GM19351 (cell line): ENCODE data around the gene CABP2.
"Not testable (repeated sequence)": the region's sequence is repeated elsewhere in the genome, so short reads cannot be mapped to it uniquely, and the experiment has no call there.

Source experiments
- ATAC-seq: cut with Tn5 transposase; IDR thresholded peaks from one replicate; pipeline ENCODE4 v1.9.1; 2021; ENCODE audit warnings: mild to moderate bottlenecking, moderate library complexity; ENCODE audit not compliant: unreplicated experiment

The CABP2 gene

DNA sequence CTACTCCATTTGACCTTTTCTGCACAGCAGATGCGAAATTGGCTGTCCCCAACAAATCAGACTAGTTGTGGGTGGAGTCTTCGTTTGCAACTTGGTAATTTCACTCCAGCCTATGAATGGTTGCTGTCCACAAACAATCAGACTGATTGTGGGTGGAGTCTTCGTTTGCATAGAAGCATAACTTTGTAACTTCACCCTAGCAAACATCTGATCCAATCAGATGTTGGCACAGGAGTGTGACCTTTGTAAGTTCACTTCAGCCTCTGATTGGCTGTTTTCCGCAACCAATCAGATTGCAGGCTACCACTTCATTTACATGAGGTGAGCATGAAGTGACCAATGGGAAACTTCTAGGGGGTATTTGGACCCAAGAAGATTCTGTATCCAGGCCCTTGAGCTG lies 16.3 kb upstream of the CABP2 start:
- ATAC-seq = no peak

DNA sequence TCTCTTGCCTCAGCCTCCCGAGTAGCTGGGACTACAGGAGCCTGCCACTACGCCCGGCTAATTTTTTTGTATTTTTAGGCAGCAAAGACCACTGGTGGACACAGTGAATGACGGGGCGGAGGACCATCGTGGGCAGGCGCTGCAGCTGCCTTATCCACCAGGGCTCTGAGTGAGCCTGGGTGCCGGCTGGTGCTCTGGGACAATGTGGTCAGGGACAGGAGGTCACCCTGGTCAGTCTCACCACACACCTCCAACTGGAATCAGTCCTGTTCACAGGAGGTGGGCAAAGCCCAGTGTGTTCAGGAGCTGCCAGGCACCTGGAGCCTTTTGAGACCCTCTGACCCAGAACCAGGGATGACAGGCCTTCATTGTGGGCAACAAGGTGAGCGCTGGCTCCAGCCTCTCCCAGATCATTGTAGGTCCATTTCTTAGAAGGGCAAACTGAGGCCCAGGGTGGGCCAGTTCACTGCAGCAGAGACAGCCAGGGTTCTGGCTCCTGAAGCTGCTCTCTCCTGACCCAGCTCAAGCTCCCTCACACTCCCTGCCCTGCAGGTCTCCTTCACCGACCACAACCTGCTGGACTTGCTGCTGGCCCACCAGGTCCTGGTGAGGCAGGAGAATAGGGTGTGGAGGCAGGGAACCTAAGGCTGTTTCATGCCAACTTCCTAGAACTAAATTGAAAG lies 15.7 kb upstream of the CABP2 start:
- ATAC-seq = no peak

DNA sequence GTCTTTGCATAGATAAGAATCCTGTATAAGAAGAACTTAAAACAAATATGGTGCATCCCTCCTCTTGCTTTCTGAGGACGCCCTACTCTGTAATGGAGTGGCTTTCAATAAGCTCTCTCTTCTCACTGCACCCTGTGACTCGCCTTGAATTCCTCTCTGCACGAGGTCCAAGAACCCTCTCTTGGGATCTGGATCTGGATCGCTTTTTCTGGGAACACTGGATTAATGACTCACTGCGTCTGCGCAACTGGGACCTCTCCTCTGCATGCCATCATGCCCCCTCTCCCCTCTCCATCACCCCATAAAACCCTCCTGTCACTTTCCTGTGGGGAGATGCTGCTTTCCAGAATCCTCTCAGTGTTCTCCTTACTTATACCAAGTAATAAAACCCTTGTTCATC lies 15.1 kb upstream of the CABP2 start:
- no peak for ATAC-seq

DNA sequence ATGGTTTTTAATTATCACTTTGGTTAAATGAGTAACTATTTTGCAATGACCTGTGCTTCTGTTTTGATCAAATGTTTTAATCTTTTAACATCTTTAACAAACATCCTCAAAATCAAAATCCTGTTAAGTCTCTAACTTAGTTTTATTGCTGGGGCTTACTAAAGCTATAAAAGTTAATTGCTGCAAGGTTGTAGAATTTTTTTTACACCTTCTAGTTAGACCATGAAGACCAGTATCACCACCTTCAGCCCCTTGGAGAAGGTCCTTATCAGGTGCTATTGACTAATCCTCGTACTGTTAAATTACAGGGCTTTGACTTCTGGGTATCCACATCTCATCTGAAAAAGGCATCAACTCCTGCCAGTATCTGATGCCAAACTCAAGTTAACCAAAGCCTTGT lies 12.3 kb upstream of the CABP2 start:
- ATAC-seq = no peak

DNA sequence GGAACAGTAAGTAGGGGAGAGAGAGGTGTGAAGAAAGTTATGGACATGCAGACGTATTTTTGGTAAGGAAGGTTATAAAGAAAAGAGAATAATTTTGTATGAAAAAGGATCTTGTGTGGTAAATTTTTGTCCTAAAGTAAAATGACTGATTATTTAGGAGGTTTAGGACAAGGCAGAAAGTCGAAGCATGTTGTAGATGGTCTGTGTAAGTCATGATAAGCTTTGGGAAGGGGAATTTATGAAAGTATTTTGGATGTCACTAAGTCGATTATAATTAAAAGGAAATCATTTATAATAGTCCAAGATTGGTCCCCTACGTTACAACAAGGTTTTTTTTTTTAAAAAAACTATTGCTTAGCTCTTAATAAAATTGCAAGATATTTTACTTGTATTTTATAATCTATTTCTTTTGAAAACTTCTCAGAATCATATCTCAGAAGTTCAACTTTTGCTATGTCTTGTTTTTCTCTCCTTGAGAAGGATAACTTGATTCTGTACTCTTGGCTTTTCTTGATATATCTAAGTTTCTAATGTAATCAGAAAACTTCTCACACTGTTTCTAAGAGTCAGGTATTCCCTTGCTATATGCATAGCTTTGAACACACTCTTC lies 10.9 kb upstream of the CABP2 start:
- ATAC-seq = no peak

DNA sequence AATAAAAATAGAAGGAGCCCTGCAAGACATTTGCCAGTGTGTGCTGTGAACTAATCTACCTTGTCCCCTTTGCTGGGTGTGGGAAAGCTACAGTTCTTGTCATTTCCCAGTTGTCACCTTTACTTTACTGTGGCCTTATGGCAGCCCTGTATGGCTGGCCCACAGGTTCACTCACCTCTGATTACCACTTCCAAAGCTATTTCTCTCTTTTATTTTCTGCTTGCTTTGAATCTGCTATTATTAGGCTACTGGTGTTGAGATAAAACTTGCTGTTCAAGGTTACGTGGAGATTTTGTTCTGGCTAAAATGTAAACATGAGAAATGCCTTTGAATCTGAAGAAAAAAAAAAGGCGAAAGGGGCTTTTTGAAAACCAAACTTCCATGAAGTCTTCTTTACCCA lies 9.6 kb upstream of the CABP2 start:
- ATAC-seq = no peak

DNA sequence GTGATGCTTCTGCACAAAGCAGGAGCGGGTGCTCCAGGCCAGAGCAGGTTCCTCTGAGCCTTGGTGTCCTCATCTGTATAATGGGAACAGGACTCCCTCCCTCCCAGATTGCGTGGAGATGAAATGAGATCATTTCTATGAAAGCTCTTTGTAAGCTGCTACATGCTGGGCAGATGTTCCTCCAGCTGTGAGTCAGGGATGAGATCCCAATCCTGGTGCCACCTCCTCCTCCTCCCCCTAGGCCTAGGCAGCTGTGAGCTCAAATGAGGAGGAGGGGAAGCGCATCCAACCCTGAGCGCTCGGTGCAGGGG lies 7.0 kb upstream of the CABP2 start:
- ATAC-seq = no peak

DNA sequence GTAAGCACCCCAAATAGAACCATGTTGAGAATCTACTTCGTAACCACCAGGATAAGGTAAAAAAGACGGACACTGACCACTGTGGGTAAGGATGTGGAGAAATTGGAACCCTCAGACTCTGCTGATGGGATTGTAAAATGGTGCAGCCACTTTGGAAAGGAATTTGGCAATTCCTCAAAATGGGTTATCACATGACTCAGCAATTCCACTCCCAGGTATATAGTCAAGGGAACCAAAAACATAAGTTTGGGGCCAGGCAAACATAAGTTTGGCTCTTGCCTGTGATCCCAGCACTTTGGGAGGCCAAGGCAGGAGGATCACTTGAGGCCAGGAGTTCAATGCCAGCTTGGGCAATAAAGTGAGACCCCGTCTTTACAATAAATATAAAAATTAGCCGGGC lies 5.1 kb upstream of the CABP2 start:
- ATAC-seq = no peak

DNA sequence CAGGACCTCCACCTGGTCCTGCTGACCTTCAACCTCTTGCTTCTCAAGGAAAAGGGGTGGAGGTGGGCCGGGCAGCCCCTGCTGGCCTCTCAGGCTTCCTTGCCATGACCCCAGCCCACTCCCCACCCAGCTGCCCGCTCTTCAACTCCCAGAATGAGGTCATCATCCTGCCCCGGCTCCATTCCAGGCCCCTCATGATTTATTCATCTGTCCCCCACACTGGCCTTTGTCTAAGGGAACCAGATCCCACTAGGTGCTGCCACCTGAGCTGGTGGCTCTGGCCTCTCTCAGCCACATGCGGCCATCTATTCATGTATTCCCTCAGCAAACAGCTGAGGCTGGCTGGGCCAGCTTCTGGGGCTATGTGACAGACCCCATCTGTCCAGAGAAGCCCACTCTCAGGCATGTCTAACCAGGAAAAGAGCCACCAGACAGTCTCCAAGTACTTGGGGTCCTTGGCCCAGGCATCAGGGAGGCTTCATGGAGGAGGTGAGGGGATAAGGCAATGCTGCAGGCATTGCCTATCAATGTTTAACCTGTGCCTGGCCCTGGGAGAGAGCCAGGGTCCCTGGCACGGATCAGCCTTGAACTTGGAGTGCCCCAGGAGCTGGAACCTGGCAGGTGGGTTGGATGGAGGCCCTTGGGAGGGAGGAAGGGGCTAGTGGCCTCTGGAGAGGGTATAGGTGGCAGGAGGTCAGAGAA lies 2.2 kb upstream of the CABP2 start:
- ATAC-seq = no peak

DNA sequence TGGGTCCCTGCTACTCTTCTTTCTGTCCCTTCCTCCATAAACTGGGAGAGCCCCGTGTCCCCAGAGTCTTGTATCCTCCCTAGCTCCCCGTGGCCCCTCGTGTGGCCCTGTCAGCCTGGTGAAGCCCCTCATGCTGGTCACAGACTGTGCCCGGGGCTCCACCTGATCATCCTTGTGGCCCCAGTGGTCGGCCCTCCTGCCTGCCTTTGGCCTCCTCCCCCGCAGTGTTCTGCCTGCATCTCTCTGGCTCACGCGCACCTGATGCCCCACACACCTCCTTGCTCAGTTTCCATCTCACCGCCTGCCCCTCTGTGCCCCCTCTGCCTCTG lies 1.2 kb upstream of the CABP2 start:
- ATAC-seq = no peak

DNA sequence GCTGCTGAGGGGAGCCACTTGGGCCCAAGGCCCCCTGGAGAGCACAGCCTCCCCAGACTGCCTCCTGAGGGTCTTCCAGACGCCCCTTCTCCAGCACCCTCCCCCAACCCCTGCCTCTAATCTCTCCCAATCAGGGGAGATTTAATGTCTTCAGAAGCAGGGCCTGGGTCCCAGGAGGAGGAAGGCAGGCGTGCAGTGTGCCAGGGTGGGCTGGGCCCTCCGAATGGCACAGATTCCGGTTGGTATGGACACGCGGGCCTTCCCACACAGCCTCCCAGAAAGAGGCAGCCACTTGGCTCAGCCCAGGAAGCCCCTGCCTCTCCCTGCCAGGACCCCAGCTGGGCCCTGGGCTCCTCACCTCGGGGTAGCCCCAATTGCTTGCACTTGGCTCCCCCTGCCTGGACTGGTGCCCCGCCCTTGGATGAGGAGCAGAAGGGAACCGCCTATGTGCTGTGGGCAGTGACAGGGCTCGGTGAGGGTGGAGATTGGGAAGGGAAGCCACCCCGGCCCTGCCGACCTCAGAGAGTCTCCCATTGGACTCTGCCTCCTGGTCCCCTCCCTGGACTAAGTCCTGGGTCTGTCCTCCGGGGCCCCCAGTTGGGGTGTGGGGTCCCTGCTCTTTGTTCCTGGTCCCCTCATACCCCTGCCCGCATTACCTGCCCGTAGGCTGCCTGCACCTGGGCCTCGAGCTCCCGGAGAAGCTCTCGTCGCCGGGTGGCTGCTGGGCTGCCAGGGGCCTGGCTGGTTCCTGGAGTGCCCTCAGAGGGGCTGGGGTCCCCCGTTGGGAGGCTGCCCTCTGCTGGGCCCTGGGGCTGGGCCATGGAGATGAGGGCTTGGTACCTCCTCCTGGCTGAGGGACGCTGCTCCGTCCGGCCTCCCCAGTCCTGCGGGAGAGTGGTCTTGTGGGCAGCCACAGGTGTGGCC lies 572 bp upstream of the CABP2 start:
- no peak for ATAC-seq

DNA sequence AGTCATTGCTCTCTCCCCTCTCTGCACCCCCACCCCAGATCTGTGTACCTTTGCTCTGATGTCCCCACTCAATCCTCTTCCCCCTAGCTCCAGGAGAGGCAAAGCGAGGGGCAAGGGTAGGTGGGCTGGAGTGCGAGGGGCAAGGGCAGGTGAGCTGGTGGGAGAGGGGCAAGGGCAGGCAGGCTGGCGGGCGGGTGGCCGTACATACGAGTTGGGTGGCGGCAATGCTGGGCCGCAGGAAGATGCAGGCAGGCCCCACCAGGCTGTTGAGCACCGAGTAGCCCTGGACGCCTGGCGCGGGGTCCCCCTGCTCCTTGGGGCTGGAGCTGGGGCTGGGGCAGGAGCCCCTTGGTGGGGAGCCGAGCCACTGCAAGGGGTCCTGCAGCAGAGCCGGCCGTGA lies 908 bp downstream of the CABP2 start:
- ATAC-seq = no peak

DNA sequence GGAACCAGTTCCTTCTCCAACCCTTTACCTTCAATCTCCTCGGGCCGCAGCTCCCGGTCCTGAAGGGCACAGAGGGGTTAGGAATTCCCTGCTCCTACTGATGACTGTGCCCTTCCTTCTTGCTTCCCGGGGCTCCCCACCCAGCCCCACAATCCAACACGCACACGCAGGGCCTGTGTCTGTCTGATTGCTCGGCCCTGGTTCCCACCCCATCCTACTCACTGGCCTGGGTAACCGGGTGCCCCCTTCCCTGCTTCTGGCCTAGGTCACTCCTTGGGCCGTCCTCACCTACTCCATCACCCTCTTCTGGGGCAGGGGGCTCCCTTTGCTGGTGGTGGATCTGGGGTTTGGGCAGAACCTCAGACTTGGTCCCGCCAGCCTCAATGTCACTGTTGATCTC lies 1.3 kb downstream of the CABP2 start:
- ATAC-seq = no peak

DNA sequence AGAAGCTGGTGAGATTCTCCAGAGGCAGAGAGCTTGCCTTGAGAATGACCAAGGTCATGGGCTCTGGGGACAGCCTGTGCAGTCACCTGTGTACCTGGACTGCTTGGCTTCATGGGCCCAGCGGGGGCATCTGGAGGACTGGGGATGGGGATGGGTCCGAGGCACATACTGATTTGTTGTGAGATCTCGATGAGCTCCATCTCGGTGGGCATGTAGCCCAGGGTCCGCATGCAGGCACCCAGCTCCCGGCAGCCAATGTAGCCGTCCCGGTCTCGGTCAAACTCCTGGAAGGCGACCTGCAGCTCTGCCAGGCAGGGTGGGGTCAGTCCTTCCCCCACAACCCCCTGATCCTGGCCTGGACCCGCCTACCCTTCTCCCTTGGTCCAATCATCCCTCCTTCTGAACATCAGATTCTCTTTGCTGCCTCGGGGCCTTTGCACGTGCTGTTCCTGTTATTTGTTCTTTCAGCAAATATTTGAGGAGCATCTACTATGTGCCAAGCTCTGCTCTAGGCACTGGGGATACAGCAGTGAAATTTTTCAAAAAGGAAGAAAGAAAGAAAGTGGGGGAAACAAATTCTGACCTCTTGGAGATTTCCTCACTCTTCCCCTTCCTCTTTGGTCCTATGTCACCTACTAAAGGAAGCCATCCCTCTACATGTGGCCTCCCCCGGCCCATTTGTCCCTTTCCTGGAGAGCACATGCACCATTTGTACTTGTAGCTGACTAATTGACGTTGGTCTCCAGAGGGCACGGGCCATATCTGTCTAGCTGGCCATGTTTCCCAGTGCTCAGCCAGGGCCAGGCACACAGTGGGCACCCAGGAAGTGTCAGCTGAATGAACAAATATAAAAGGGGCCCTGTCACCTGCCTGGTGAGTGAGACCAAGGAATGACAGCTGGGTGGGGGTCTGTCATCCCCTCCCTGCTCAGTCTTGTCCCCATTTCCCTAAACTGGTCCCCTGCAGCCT lies 2.1 kb downstream of the CABP2 start:
- no peak for ATAC-seq

DNA sequence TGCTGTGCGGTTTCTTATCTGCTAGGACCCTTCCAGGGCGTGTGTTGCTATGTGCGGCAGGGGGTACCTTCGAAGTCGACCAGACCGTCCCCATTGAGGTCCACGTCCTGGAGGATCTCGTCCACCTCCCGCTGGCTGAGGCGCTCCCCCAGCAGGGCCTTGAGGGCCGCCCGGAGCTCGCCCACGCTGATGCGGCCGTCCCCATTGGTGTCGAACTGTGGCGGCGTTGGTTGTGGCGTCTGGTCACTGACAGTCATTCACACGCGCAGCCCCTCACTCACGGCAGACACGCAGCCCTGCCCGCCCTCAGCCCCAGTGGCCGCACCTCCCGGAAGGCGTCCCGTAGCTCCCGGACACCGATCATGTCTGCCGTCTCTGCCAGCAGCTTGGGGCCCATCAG lies 3.5 kb downstream of the CABP2 start:
- ATAC-seq = no peak

DNA sequence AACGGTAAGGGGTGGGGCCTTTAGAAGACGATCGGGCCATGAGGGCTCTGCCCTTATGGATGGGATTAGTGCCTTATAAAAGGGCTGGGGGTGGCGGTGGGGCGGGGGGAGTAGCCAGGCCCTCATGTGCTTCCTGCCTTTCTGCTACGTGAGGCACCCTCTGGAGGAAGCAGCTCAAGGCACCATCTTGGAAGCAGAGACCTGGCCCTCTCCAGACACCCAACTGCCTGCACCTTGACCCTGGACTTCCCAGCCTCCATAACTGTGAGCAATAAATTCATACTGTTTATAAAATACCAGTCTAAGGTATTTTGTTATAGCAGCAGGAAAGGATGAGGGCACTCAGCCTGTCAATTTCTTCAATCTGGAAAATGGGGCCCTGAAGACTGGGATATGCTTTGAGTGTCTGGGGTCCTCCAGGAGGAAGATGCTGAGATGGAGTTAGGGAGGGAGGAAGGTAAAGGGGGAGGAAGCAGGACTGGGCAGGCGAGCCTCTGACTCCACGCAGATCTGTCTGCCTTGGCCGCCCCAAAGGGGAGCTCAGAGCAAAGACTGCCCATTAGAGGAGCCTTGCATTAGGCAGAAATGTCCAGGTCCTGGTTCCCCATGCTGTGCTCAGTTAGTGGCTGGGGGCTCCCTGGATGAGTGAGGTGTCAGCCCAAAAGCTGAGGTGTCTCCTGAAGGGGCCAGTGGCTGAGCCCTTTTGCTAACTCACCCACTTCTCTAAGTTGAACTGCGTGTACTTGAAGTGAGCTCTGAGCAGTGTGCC lies 5.3 kb downstream of the CABP2 start:
- no peak for ATAC-seq

DNA sequence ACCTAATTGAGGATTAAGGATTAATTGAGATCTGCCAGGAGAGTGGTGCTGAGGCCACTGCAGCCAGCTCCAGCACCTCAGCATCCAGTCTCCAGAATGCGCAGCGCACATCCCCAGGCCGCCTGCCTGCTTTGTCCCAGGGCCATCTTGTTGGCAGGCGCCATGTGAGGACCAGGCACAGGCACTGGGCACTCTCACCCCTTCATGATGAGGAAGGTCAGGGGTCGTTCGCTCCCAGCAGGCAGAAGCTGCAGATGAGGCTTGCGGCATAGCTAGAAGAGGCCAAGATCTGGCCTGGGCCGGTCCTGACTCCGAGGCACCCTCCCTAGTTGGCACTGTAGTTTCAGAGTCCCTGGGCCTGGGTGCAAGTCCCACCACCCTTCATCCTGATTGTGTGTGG lies 6.4 kb downstream of the CABP2 start:
- ATAC-seq = no peak

DNA sequence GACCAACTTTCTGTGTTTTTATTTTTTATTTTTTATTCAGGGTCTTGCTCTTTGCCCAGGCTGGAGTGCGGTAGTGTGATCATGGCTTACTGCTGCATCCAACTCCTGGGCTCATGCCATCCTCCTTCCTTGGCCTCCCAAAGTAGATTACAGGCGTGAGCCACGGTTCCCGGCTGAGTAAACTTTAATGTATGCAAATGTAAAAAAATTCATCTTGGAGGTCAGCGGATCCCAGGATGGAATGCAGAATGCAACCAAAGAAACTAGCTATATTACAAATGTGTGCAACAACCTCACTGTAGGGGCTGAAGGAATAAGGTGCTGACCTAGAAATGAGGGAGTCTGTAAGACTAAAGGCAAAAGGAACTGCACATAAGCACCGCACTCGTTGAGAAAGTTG lies 9.1 kb downstream of the CABP2 start:
- ATAC-seq = no peak

DNA sequence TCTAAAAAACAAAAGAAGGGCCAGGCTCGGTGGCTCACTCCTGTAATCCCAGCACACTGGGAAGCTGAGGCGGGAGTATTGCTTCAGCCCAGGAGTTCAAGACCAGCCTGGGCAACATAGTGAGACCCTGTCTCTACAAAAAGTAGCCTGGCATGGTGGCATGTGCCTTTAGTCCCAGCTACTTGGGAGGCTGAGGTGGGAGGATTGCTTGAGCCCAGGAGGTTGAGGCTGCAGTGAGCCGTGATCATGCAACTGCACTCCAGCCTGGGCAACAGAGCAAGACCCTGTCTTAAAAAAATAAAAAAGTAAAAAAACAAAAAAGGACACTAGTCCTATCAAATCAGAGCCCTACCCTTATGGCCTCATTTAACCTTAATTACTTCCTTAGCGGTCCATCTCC lies 11.7 kb downstream of the CABP2 start:
- not testable (repeated sequence) for ATAC-seq

DNA sequence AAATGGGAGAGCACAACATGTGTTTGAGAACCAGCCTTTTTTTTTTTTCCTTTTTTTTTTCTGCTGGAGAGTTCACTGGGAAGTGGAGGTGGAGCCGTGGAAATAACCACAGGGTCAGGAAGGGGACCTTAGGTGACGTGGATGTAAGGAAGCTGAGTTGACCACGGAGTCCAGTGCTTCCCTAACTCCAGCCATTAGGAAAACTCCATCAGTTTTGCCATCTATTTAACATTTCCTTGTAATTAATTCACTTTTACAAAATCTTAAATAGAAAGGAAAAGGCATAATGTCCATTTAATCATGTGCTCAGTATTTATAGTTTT lies 13.3 kb downstream of the CABP2 start:
- ATAC-seq = no peak
